ENCODE data around the gene SLIT3. TPM values are rescaled to one million over a fixed set of nuclear protein-coding genes. Genes with fewer than 3 reads are reported as not detected.

SLIT3 gene
- total RNA-seq, 1 donor from 2014 or later: 56.6 TPM

GRCh38 chr5:168917947-168918600, 382.9 kb downstream of the SLIT3 start:
- H3K27me3 Mint-ChIP-seq: peaks cover 63% of the 10 kb centered on the region
- DNase-seq (ENCODE audit: extremely low spot score, unreplicated experiment): no peak
- H3K4me3 Mint-ChIP-seq: no peak overlapping the region
- no peaks in the 10 kb centered on the region for H3K9me3 Mint-ChIP-seq
- H3K27ac Mint-ChIP-seq: no peak overlapping the region
- TF ChIP-seq CTCF (conservative IDR thresholded peaks at IDR 0.05): no peak
- H3K4me1 Mint-ChIP-seq (ENCODE audit: unreplicated experiment): peaks cover 21% of the 10 kb centered on the region
- H3K36me3 Mint-ChIP-seq: no peaks in the 10 kb centered on the region

GRCh38 chr5:168916852-168917251, 384.1 kb downstream of the SLIT3 start:
- no peaks in the 10 kb centered on the region for H3K9me3 Mint-ChIP-seq
- no peak overlapping the region for H3K27ac Mint-ChIP-seq
- peaks cover 64% of the 10 kb centered on the region for H3K27me3 Mint-ChIP-seq
- DNase-seq (ENCODE audit: extremely low spot score, unreplicated experiment): no peak
- peaks cover 21% of the 10 kb centered on the region for H3K4me1 Mint-ChIP-seq (ENCODE audit: unreplicated experiment)
- TF ChIP-seq CTCF (conservative IDR thresholded peaks at IDR 0.05): no peak
- no peak overlapping the region for H3K4me3 Mint-ChIP-seq
- no peaks in the 10 kb centered on the region for H3K36me3 Mint-ChIP-seq

- H3K9me3 Mint-ChIP-seq: no peaks in the 10 kb centered on the region
- no peak for TF ChIP-seq CTCF (conservative IDR thresholded peaks at IDR 0.05)
- H3K27ac Mint-ChIP-seq: no peak overlapping the region
- no peaks in the 10 kb centered on the region for H3K36me3 Mint-ChIP-seq
- H3K27me3 Mint-ChIP-seq: peaks cover 62% of the 10 kb centered on the region
- H3K4me3 Mint-ChIP-seq: no peak overlapping the region
- DNase-seq (ENCODE audit: extremely low spot score, unreplicated experiment): no peak
- peaks cover 21% of the 10 kb centered on the region for H3K4me1 Mint-ChIP-seq (ENCODE audit: unreplicated experiment)
Observed at GRCh38 chr5:168916266-168916665, 384.7 kb downstream of the SLIT3 start.

- Mint-ChIP-seq H3K36me3 (no peaks in the 10 kb centered on the region), H3K4me1 (ENCODE audit: unreplicated experiment) (peaks cover 11% of the 10 kb centered on the region), H3K4me3 (no peak overlapping the region), H3K27ac (no peak overlapping the region), H3K27me3 (peaks cover 56% of the 10 kb centered on the region), H3K9me3 (no peaks in the 10 kb centered on the region)
- no peak for TF ChIP-seq CTCF (conservative IDR thresholded peaks at IDR 0.05)
- no peak for DNase-seq (ENCODE audit: extremely low spot score, unreplicated experiment)
Observed at GRCh38 chr5:168914491-168914890, 386.4 kb downstream of the SLIT3 start.

GRCh38 chr5:168910874-168911273, 390.1 kb downstream of the SLIT3 start:
- H3K27me3 Mint-ChIP-seq: peaks cover 40% of the 10 kb centered on the region

More at GRCh38 chr5:168910874-168911273, 390.1 kb downstream of the SLIT3 start:
- DNase-seq (ENCODE audit: extremely low spot score, unreplicated experiment): no peak
- H3K36me3 Mint-ChIP-seq: no peaks in the 10 kb centered on the region
- H3K27ac Mint-ChIP-seq: no peak overlapping the region
- H3K4me1 Mint-ChIP-seq (ENCODE audit: unreplicated experiment): no peaks in the 10 kb centered on the region
- TF ChIP-seq CTCF (conservative IDR thresholded peaks at IDR 0.05): no peak
- H3K4me3 Mint-ChIP-seq: no peak overlapping the region
- no peaks in the 10 kb centered on the region for H3K9me3 Mint-ChIP-seq
